Inferior parietal cortex (tissue), 1 donor: ENCODE measurements around the gene ACAD10.
"Not testable (repeated sequence)": the region's sequence is repeated elsewhere in the genome, so short reads cannot be mapped to it uniquely, and the experiment has no call there.

Source experiments
- DNase-seq: peaks from one replicate; pipeline ENCODE4 v3.0.0-alpha.2; 2016; ENCODE audit errors: extremely low spot score

Gene ACAD10

GRCh38 chr12:111685811-111686573, at the start of gene ACAD10, which contains the start of gene BRAP:
TSS of gene ACAD10 (plus strand) at chr12:111686053. CDS start at chr12:111692710, 6,657 bp downstream.
TSS of gene BRAP (minus strand) at chr12:111685956. CDS start at chr12:111685792, 164 bp downstream.
- peak; percentile 97 for DNase-seq

DNA sequence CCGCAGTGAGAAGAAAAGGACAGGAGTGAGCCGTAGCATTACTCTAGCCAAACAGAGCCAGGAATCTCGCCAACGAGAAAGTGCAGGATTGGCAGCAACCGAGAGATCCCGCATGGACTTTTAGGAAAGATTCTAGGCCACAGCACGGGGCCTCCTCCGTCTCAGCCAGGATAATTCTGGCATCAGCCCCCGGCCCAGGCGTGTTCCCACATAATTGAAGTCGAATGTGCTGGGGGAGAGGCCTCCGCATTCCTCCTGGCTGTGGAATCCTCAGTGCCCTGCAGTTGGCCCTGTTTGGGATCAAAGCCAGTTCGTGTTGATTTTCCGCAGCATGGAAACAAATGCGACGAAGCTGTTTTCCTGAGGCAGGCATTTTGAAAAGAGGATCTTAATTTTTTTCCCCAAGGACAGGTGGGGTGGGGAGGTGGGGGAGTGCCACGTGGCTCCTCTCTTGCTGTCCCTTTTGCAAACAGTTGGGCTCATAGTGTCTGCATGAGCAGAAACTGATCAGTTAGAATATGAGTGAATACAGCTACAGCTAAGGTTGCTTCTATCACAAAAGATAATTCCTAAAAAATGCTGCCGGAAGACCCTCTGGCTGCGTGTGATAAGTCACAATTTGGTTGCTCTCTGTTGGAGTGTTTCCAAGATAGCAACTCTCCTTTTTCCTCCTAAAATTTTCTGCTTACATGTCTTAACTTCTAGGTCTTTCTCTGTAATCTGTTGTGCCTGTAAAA, 49.5 kb upstream of the ACAD10 start:
- peak; percentile 45 for DNase-seq

- DNase-seq: no peak
Measured at GRCh38 chr12:111638556-111638955, 47.3 kb upstream of the ACAD10 start.

DNA sequence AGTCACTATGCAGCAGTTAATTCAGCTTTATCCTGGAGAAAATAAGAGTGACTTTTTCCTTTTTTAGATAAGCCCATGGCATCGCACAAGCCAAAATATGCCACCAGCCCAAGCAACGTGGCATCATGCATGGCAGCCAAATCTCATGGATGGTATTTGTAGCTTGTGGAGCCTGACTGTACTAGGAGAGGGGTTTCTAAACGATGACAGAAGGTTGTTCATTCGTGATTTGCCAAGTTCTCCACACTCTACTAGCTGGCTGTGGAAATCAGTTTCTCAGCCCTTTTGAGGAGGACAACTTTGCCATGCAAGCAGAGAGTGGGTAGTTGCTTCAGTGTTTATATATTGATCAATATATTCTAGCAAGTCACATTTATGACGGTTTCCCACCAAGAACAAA, 45.3 kb upstream of the ACAD10 start:
- DNase-seq: no peak

- DNase-seq: no peak
Measured at GRCh38 chr12:111642681-111643426, 43.0 kb upstream of the ACAD10 start.

- DNase-seq: no peak
Measured at GRCh38 chr12:111643427-111643826, 42.4 kb upstream of the ACAD10 start.

GRCh38 chr12:111645433-111645832, 40.4 kb upstream of the ACAD10 start:
- DNase-seq: no peak

- no peak for DNase-seq
Measured at GRCh38 chr12:111650912-111651311, 34.9 kb upstream of the ACAD10 start.

DNA sequence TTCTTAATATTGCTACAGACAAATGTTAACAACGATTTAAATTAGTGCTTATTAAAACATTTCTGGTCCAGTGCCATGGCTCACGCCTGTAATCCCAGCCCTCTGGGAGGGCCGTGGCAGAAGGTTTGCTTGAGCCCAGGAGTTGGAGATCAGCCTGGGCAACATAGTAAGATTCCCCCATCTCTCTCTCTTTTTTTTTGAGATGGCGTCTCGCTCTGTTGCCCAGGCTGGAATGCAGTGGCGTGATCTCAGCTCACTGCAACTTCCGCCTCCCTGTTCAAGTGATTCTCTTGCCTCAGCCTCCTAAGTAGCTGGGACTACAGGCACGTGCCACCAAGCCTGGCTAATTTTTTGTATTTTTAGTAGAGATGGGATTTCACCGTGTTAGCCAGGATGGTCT, 33.3 kb upstream of the ACAD10 start:
- not testable (repeated sequence) for DNase-seq

DNA sequence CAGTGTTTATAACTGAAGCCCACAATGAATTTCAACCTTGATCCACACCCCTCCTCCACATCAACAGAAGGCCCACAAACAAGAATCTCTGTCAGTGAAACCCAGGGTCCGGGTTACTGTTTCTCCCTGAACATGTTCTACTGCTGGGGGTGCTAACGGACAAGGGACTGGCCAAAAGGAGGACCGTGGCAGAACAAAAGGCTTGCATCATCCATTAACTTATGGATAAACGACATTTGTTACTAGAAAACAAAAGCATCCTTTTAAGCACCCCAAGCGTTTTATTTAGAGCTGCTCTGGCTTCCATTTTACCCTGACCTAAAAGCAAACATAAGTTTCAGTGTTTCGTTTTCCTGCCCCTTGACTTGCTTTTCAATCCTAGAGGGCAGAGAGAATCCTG, 32.3 kb upstream of the ACAD10 start:
- no peak for DNase-seq

DNA sequence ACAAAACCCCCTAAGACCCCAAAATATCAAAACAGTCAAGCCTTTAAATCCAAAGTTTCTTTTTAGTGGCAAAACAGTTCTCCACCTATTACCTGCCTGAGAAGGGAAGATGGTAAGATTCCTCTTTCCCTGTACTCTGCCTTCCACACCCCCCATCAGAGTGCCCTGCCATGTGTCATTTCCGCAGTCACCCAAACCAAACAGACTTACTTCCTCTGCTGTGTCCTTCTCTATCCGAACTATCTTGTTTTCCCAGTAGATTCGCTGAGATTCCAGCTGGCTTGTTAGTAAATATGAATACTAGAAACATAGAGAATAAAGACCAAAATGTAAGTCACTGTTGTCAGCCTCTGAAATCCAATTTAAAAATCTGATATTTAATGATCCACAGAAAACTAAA, 30.5 kb upstream of the ACAD10 start:
- DNase-seq: no peak

DNA sequence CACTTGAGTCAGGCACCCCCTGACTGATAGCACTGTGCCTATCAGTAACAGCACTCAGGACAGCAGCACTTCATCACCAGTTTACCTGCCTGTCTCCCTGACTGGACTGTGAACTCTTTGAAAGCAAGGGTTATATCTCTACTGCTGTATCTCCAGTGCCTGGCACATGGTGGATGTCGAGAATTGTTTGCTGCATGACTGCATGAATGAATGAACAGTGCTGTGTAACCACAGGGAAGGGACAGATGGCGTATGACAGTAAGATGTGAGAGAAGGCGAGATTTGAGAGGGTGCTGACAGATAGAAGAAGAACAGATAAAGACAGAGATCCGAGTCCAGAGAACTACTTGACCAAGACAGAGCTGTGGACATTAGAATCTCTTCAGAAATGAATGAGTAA, 29.8 kb upstream of the ACAD10 start:
- no peak for DNase-seq

GRCh38 chr12:111664499-111664898, 21.4 kb upstream of the ACAD10 start:
- DNase-seq: no peak

DNA sequence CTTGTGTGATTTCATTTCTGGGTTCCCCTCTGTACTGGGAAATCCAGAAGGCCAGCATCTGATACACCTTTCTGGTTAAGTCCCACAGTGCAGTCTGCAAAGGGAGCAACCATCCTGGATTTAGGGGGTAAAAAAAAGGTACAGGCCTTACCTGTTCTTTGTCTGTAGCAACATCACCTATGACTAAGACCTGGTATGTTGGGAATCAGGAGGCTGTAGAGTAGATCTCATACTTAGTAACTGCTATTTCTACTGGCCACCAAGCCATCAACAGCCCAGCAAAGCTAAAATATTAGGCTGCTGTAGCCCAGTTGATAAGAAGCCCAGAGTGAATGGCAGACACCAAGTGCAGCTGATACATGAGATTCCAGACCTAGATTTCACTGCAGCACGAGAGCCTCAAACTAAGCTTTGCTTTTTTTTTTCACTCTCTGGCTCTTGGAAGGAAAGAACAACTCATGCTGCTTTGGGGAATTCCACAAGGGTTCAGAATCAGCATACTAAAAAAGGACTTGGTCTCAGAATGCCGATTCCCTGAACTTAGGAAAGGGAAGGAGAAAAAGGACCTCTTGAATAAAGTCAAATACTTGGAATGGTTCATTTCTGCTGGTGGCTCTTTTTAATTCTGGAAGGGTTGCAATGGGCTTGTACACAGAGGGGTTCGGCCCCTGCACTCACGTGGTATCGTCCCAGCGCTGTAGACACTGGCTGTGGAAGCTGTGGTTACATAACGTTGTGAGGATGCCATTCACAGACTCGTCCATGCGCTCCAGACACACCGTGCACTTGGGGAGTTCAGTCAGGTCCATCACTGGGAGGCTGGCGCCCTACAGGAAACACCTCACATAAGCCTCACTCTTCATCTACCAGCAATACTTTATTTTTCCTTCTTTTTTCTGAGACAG, 20.6 kb upstream of the ACAD10 start:
- DNase-seq: no peak

DNA sequence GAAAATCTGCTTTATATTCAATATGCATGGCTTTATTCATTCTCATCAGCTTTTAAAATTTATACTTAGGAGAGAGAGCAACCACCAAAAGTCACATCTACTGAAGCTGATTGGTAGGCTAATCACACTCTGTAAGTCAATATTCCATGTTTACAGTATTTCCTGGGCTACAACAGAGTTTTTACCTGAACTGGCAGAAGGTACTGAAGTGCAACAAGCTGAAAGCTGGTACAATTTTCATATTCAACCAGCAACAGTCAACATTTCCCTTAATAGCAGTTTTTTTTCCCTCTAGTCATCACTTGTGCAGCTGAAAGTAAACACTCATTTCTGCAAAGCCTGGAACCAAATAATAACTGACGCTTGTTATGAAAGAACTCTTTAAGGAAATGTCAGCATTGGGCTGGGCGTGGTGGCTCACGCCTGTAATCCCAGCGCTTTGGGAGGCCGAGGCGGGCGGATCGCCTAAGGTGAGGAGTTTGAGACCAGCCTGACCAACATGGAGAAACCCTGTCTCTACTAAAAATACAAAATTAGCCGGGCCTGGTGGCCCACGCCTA, 13.0 kb upstream of the ACAD10 start:
- DNase-seq: no peak

DNA sequence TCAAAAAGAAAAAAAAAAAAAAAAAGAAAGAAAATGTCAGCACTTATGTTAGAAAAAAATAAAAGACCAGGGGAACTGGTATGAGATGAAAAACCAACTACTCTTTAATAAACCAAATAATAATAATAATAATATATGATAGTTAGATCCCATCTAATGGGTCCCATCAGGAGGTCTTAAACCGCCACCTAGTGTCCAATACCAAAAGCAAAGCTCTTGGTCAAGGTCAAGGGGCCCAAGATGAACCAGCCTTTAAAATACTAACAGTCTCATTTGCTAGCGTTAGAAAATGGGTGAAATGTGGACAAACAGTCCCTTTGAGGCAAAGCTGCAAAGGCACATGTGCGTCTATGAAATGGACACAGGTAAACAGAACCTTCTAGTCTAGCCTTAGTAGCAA, 12.3 kb upstream of the ACAD10 start:
- no peak for DNase-seq

DNA sequence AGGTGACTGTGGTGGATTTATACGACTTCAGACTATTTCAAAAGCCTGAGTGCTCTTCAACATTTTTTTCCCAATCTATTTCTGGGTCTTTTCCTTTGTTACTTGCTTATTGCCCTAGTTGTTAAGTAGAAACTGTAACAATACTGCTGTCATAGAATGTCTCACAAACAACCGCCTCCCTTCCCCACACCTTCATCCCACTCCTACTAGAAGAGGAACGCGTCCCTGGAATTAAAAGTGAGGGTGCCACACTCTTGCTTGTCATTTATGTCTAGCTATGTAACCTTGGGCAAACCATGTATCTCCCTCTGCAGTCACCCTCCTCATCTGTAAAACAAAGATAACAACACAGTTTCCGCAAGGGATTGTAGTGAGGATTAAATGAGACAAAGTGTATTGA, 8.7 kb upstream of the ACAD10 start:
- DNase-seq: no peak

GRCh38 chr12:111684485-111685198, 1.2 kb upstream of the ACAD10 start:
- not testable (repeated sequence) for DNase-seq

GRCh38 chr12:111685322-111685810, 487 bp upstream of the ACAD10 start:
- DNase-seq: no peak

DNA sequence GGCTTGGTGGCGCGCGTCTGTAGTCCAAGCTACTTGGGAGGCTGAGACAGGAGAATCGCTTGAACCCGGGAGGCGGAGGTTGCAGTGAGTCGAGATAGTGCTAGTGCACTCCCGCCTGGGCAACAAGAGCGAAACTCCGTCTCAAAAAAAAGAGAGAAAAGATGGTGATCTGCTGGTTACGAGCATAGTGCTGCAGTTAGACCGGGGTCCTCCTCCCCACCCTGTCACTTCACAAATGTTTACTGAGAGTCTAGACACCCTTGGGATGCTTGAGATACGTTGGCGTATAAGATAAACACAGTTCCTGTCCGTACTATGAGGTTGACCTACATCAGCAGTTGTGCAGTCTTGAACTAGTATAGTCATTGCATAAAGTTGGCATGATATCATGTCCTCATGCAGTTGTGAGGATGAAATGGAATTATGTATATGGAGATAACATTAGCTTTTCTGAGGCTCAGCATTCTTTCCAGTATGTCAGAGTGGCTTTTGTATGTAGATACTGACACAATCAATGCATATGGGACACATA, 787 bp downstream of the ACAD10 start:
- no peak for DNase-seq
